ENCODE measurements around the gene TBCK. TPM values are rescaled to one million over a fixed set of nuclear protein-coding genes. Genes with fewer than 3 reads are reported as not detected.

The TBCK gene
- total and polyA plus RNA-seq, 2 of the 8 experiments (the other 6 are each of a cell fraction or from before 2014, with no cell fraction given): 10.2 to 18.7 TPM

- H3K4ac ChIP-seq (replicated peaks; ENCODE audit: insufficient read length, low read depth, low read length): no peak overlapping the region
- no peak overlapping the region for H2BK15ac ChIP-seq (ENCODE audit: low read length)
- no peaks in the 10 kb centered on the region for H3K36me3 ChIP-seq (ENCODE audit: control insufficient read depth in 2 of 4, insufficient read depth in 4 of 4, low read length in 3 of 4)
- no peak overlapping the region for H3K4me3 ChIP-seq (ENCODE audit: extremely low read depth in 1 of 4, insufficient read depth in 2 of 4, low read depth in 3 of 4, low read length in 4 of 4)
- no peak overlapping the region for H3K9ac ChIP-seq (replicated peaks in 1 of 4; ENCODE audit: extremely low read depth in 1 of 4, low read depth in 3 of 4, low read length in 3 of 4)
- H3K4me1 ChIP-seq (replicated peaks in 1 of 4; ENCODE audit: control insufficient read depth in 3 of 4, insufficient read depth in 4 of 4, low read length in 3 of 4): no peaks in the 10 kb centered on the region
- H2BK12ac ChIP-seq (ENCODE audit: low read depth, low read length): no peak overlapping the region
- no peak overlapping the region for H3K27ac ChIP-seq (ENCODE audit: low read depth, low read length)
- no peak overlapping the region for H3K14ac ChIP-seq (ENCODE audit: insufficient read length)
- peaks cover 6 to 8% of the 10 kb centered on the region in 2 experiments; a peak in 3 of 4 replicates for H3K9me3 ChIP-seq (ENCODE audit: insufficient read depth in 2 of 2, low read depth in 1 of 2, low read length in 1 of 2)
- no peaks in the 10 kb centered on the region for H3K23me2 ChIP-seq (ENCODE audit: low read depth, low read length)
- no peak overlapping the region for H4K5ac ChIP-seq (ENCODE audit: insufficient read length, low read depth, low read length)
- no peak overlapping the region for H2BK5ac ChIP-seq (ENCODE audit: low read depth, low read length)
- H4K20me1 ChIP-seq (replicated peaks in 1 of 2; ENCODE audit: control insufficient read depth in 1 of 2, insufficient read depth in 2 of 2, low read length in 2 of 2): no peaks in the 10 kb centered on the region
- H3K56ac ChIP-seq (replicated peaks; ENCODE audit: insufficient read length, low read depth, low read length): no peak overlapping the region
- ChIA-PET CTCF (ENCODE audit: partially characterized antibody) (no interaction called here), POLR2A (ENCODE audit: partially characterized antibody) (no interaction called here)
- no peak overlapping the region for H2AK5ac ChIP-seq (ENCODE audit: low read depth, low read length)
- H2AFZ ChIP-seq (ENCODE audit: low read length): no peak overlapping the region
- H3K18ac ChIP-seq (ENCODE audit: extremely low read depth, low read length): no peak overlapping the region
- DNase-seq (ENCODE audit: low read depth in 1 of 2, low spot score in 2 of 2): no peak
- H3K23ac ChIP-seq (ENCODE audit: insufficient read length): no peak overlapping the region
- no peak overlapping the region for H2BK20ac ChIP-seq (ENCODE audit: low read length)
- no peak overlapping the region for H4K91ac ChIP-seq (replicated peaks; ENCODE audit: insufficient read length, low read length)
- no peaks in the 10 kb centered on the region for H3K79me1 ChIP-seq (ENCODE audit: low read depth, low read length)
- H2BK120ac ChIP-seq (replicated peaks; ENCODE audit: low read depth, low read length): no peak overlapping the region
- no peak overlapping the region for H4K8ac ChIP-seq (ENCODE audit: extremely low read depth, insufficient read depth, low read length)
- FAIRE-seq: no peak
- H3K27me3 ChIP-seq (replicated peaks in 1 of 4; ENCODE audit: control insufficient read depth in 3 of 4, extremely low read depth in 1 of 4, insufficient read depth in 3 of 4, low read length in 3 of 4): no peaks in the 10 kb centered on the region
- TF ChIP-seq SP2 (IDR thresholded peaks at IDR 0.05; ENCODE audit: low read length): no peak
- no peak for TF ChIP-seq SRF (IDR thresholded peaks at IDR 0.05; ENCODE audit: low read depth, low read length)
- TF ChIP-seq HDAC6 (IDR thresholded peaks at IDR 0.05; ENCODE audit: low read depth, low read length): no peak
- no peak for TF ChIP-seq KDM5A (IDR thresholded peaks at IDR 0.05; ENCODE audit: low read length)
- no peak for TF ChIP-seq KDM1A (IDR thresholded peaks at IDR 0.05; ENCODE audit: borderline replicate concordance, low read length)
- no peak for TF ChIP-seq GTF2F1 (IDR thresholded peaks at IDR 0.05; ENCODE audit: borderline replicate concordance, low read depth, low read length)
- TF ChIP-seq CREB1 (IDR thresholded peaks at IDR 0.05): no peak
- no peak for TF ChIP-seq NANOG (IDR thresholded peaks at IDR 0.05; ENCODE audit: insufficient read depth, low read depth, low read length, poor library complexity, severe bottlenecking)
- H3K79me2 ChIP-seq (ENCODE audit: control insufficient read depth in 1 of 2, insufficient read depth in 2 of 2, low read length in 2 of 2): no peaks in the 10 kb centered on the region
- no peak overlapping the region for H3K4me2 ChIP-seq (ENCODE audit: insufficient read depth in 1 of 2, low read depth in 2 of 2, low read length in 2 of 2)
Measured at GRCh38 chr4:106136777-106137331, 179.2 kb downstream of the TBCK start.
